ENCODE data around the gene KIF13A. TPM values are rescaled to one million over a fixed set of nuclear protein-coding genes. Genes with fewer than 3 reads are reported as not detected.
"Not testable (repeated sequence)": the region's sequence is repeated elsewhere in the genome, so short reads cannot be mapped to it uniquely, and the experiment has no call there.

KIF13A gene
- total and polyA plus RNA-seq, 12 donors: 17.4 to 91.6 (median 52.3) TPM

GRCh38 chr6:17754254-17754653 is 233.2 kb downstream of the KIF13A start:
- 82 to 92% (median 88%) methylated on average over 3 of the region's 3 CpGs for WGBS, 4 donors
- intact Hi-C loops (cut with DNase I): no loop called here
- no peaks in the 10 kb centered on the region for H3K4me1 ChIP-seq (replicated peaks in 1 of 2)

GRCh38 chr6:17745324-17745723 is 242.1 kb downstream of the KIF13A start:
- H3K4me1 ChIP-seq (replicated peaks in 1 of 2); DNase-seq; H3K27ac ChIP-seq; H3K4me3 ChIP-seq; H3K27me3 ChIP-seq; H3K9me3 ChIP-seq (replicated peaks in 1 of 3); intact Hi-C loops (cut with DNase I); H3K36me3 ChIP-seq (replicated peaks in 1 of 2): not testable (repeated sequence)
- WGBS, 4 donors: 95 to 98% (median 96%) methylated on average over 17 to 35 of the region's 35 CpGs

More at GRCh38 chr6:17754254-17754653, 233.2 kb downstream of the KIF13A start:
- Histone ChIP-seq H3K9me3 (replicated peaks in 1 of 3) (no peaks in the 10 kb centered on the region), H3K4me3 (no peak overlapping the region), H3K27ac (no peak overlapping the region), H3K27me3 (no peaks in the 10 kb centered on the region), H3K36me3 (replicated peaks in 1 of 2) (no peaks in the 10 kb centered on the region)
- TF ChIP-seq POLR2A (IDR thresholded peaks at IDR 0.05) (no peak), CTCF (IDR thresholded peaks at IDR 0.05) (no peak)
- DNase-seq: no peak

GRCh38 chr6:17744757-17745308 is 242.6 kb downstream of the KIF13A start:
- WGBS, 4 donors: 87 to 96% (median 92%) methylated on average over 8 to 13 of the region's 13 CpGs
- H3K4me1 ChIP-seq (replicated peaks in 1 of 2); H3K27me3 ChIP-seq; H3K9me3 ChIP-seq (replicated peaks in 1 of 3); H3K4me3 ChIP-seq; H3K36me3 ChIP-seq (replicated peaks in 1 of 2); H3K27ac ChIP-seq; intact Hi-C loops (cut with DNase I); DNase-seq: not testable (repeated sequence)

GRCh38 chr6:17744019-17744756 is 243.2 kb downstream of the KIF13A start:
- TF ChIP-seq POLR2A (IDR thresholded peaks at IDR 0.05): no peak
- no peak for TF ChIP-seq CTCF (IDR thresholded peaks at IDR 0.05)
- no peak overlapping the region for H3K4me3 ChIP-seq
- no peaks in the 10 kb centered on the region for H3K27me3 ChIP-seq
- H3K36me3 ChIP-seq (replicated peaks in 1 of 2): no peaks in the 10 kb centered on the region
- intact Hi-C loops (cut with DNase I): no loop called here
- no peaks in the 10 kb centered on the region for H3K9me3 ChIP-seq (replicated peaks in 1 of 3)
- H3K4me1 ChIP-seq (replicated peaks in 1 of 2): no peaks in the 10 kb centered on the region
- DNase-seq: no peak
- no peak overlapping the region for H3K27ac ChIP-seq
- 65 to 71% (median 67%) methylated on average over 11 of the region's 11 CpGs for WGBS, 4 donors

GRCh38 chr6:17741507-17741906 is 245.9 kb downstream of the KIF13A start:
- Histone ChIP-seq H3K4me1 (replicated peaks in 1 of 2) (no peaks in the 10 kb centered on the region), H3K4me3 (no peak overlapping the region), H3K36me3 (replicated peaks in 1 of 2) (no peaks in the 10 kb centered on the region), H3K27me3 (no peaks in the 10 kb centered on the region), H3K27ac (no peak overlapping the region), H3K9me3 (replicated peaks in 1 of 3) (peaks cover 0 to 10% (median 0%) of the 10 kb centered on the region in 3 donors)
- intact Hi-C loops (cut with DNase I): no loop called here
- no peak for DNase-seq
- WGBS, 4 donors: 66 to 68% (median 67%) methylated on average over 8 of the region's 8 CpGs
- TF ChIP-seq CTCF (IDR thresholded peaks at IDR 0.05) (no peak), POLR2A (IDR thresholded peaks at IDR 0.05) (no peak)
